Activated naive CD4-positive, alpha-beta T cell treated with anti-CD3 and anti-CD28 coated beads for 36 hours (primary cell): Measurements from ENCODE around the gene TMC2. TPM values are rescaled to one million over a fixed set of nuclear protein-coding genes. Genes with fewer than 3 reads are reported as not detected.
"Not testable (repeated sequence)": the region's sequence is repeated elsewhere in the genome, so short reads cannot be mapped to it uniquely, and the experiment has no call there.

ENCODE experiments used
- CTCF ChIA-PET: fragments of 350-600 bp; sonication (Branson Sonifier 250); formaldehyde crosslinking; loops from one replicate; lab custom pipeline; 2021; ENCODE audit warnings: antibody characterized with exemption; lab: Charles Lee
- DNase-seq: peaks from one replicate; pipeline ENCODE4 v3.0.0-alpha.2; 2020
- H3K27ac Mint-ChIP-seq: one replicate; pipeline ENCODE4 v1.8.0; 2021; ENCODE audit warnings: mild to moderate bottlenecking, mixed read lengths
- H3K27me3 Mint-ChIP-seq: one replicate; pipeline ENCODE4 v1.8.0; 2021; ENCODE audit warnings: low read depth, mixed read lengths
- H3K36me3 Mint-ChIP-seq: one replicate; pipeline ENCODE4 v1.8.0; 2021; ENCODE audit warnings: low read depth, mixed read lengths
- H3K4me1 Mint-ChIP-seq: one replicate; pipeline ENCODE4 v1.8.0; 2021; ENCODE audit warnings: low read depth, mixed read lengths
- H3K4me3 Mint-ChIP-seq: one replicate; pipeline ENCODE4 v1.8.0; 2021; ENCODE audit warnings: mild to moderate bottlenecking, moderate library complexity, mixed read lengths
- H3K9me3 Mint-ChIP-seq: one replicate; pipeline ENCODE4 v1.8.0; 2021; ENCODE audit warnings: mixed read lengths
- intact Hi-C: fragments of 100-400 bp; cut with micrococcal nuclease; formaldehyde crosslinking; loops from one replicate; pipeline ENCODE4 v1.15.1; 2023
- total RNA-seq, 2 experiments: library from RNA; stranded (reverse); gene quantifications; one replicate each; pipeline ENCODE4 v1.2.3, GENCODE V29; 2021

The TMC2 gene
- total RNA-seq, 2 experiments from 2014 or later: not detected

DNA sequence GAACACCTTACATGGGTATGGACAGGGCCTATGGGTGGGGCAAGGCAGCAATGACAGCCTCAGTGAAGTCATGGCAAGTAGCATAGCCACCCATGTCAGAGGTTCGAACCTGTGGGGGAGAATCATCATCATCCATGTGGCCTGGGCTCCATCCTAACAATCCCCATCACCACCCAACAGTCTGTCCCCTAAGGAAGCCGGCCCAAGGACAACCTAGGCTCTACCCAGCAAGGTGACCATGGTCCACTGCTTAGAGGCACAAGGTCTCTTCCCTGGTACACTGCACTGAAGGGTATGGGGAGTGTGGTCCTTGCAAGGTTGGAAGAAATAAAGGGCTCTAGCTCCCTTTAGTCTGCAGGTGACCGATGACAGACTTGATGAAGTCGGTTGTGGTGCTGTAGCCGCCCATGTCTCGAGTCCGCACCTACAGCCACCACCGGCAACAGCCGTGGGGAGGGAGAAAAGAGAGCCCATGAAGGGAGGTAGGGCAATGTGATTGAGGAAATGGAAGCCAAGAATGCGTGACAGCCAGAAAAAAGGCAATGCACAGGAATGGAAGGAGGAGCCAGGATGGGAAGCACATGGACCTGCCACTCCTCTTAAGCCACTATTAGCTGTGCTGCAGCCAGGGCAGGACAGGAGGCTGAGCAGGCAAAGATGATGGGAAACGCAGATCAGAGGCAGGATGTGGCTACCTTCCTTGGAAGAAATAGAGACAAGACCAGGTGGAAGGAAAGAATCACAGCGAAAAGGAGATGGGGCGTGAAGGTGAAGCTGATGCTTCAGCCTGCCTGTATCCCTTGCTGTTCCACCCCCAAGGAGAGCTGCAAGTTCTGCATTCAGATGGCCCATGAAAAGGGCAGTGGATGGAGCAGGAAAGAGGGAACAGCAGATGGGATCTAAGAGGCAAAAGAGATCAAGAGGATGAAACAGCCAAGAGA lies 122.3 kb downstream of the TMC2 start:
- no peak overlapping the region for H3K4me3 Mint-ChIP-seq
- no peak for DNase-seq
- H3K36me3 Mint-ChIP-seq: peaks cover 54% of the 10 kb centered on the region
- CTCF ChIA-PET: interaction anchor here (1.2 kb wide), 1 partner anchor 12 kb away, joined by 3 read pairs; no protein-coding TSS in a partner anchor
- no peaks in the 10 kb centered on the region for H3K9me3 Mint-ChIP-seq
- H3K27me3 Mint-ChIP-seq: no peaks in the 10 kb centered on the region
- intact Hi-C loops: no loop called here
- H3K4me1 Mint-ChIP-seq: peaks cover 64% of the 10 kb centered on the region
- peak overlapping the region; percentile 84 for H3K27ac Mint-ChIP-seq

DNA sequence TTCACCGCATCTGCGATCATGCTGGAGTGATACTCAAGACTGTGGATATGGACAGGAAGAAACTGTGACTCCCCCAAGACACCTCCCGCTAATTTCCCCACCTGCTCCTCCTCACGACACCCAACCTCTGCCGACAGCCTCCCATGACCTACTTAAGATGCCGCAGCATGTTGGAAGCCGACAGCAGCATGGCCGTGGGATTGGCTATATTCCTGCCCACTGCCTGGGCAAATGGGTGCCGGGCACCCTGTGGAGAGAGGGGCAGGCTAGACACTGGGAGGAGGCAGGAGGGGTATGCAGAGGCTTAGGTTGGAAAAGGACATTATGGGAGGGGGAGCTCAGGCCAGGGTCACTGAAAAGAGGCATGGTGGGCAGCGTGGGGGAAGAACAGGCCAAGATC lies 123.2 kb downstream of the TMC2 start:
- peaks cover 48% of the 10 kb centered on the region for H3K36me3 Mint-ChIP-seq
- intact Hi-C loops: no loop called here
- H3K4me1 Mint-ChIP-seq: peaks cover 59% of the 10 kb centered on the region
- DNase-seq: no peak
- no peaks in the 10 kb centered on the region for H3K27me3 Mint-ChIP-seq
- no peaks in the 10 kb centered on the region for H3K9me3 Mint-ChIP-seq
- no peak overlapping the region for H3K4me3 Mint-ChIP-seq
- CTCF ChIA-PET: interaction anchor here (1.2 kb wide), 1 partner anchor 13 kb away, joined by 3 read pairs; no protein-coding TSS in a partner anchor
- no peak overlapping the region for H3K27ac Mint-ChIP-seq

DNA sequence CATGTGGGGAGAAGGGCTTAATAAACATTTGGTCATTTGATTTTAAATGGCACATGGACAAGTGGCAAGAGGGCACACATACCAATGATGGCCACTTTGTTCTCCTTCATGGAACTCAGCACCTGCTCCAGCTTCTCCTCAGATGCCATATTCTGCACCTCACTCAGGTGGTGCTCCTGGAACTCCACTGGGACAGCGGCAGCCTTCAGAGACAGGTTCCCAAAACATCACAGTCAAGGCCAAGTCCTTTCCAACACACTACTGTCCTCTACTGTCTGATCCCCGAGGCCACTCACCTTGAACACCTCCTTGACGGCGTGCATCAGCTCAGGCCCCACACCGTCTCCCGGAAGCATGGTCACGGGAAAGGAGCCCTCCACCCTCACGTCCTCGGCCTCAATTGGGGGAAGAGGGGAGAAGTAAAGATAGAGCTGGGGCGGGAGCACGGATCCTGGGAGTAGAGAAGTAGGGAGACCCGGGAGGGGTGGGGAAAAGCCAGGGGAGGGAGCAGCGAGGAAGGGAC lies 127.1 kb downstream of the TMC2 start:
- H3K9me3 Mint-ChIP-seq: no peaks in the 10 kb centered on the region
- H3K27ac Mint-ChIP-seq: peak overlapping the region; percentile 97
- CTCF ChIA-PET: no interaction called here
- intact Hi-C loops: no loop called here
- DNase-seq: no peak
- peaks cover 13% of the 10 kb centered on the region for H3K36me3 Mint-ChIP-seq
- H3K27me3 Mint-ChIP-seq: no peaks in the 10 kb centered on the region
- H3K4me1 Mint-ChIP-seq: peaks cover 28% of the 10 kb centered on the region
- peak overlapping the region; percentile 95 for H3K4me3 Mint-ChIP-seq

DNA sequence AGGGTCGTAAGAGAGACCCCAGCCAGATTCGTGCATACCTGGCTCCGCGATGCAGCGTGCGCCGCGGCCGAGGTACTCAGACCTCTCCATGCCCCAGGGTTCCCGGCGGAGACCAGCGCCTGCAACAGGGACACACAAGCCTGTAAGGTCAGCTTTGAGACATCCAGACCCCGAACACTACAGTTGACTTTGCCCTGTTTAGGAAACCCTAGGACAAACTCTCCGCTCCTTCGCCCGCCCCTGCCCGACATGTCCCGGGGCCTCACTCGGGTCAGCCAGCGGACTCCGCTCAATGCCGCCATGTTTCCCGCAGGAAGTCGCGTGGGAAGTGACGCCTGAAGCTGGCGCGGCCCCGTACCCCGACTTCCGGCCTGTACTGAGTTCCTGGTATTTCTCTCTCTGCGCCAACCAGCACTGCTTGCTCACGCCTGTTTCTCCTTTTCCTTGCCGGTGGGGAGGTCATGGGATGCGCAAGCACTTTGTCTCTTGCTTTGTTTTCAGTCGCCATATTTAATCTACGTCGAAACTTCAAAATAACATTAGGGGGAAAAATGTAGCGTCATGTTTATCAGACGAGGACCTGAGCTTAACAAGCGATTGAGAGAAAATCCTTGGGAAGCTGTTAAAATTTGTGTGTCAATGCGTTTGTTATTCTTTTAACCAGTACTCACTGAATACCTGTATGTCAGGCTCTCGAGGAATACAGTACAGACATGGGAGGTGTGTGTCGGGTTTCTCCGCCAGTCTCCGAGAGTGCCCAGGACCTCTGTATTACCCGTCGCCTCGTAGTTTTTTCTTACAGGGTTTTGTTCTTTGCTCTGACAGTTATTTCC lies 127.7 kb downstream of the TMC2 start, which contains the start of gene IDH3B:
Gene IDH3B, minus strand, starts transcription at position 330 of the 833 bp plus-strand sequence. Its CDS starts 28 bp downstream, at position 302.
- Mint-ChIP-seq H3K27me3 (no peaks in the 10 kb centered on the region), H3K4me3 (peak within 1 kb of the TSS; percentile 95), H3K36me3 (peaks cover 13% of the 10 kb centered on the region), H3K9me3 (no peaks in the 10 kb centered on the region), H3K27ac (peak within 1 kb of the TSS; percentile 97), H3K4me1 (peaks cover 21% of the 10 kb centered on the region)
- intact Hi-C loops: loop anchor here (1.0 kb wide), 2 partner anchors 12 to 194 kb away; partner anchors contain the start of genes NOP56 and SNRPB
- peak; percentile 96 for DNase-seq
- CTCF ChIA-PET: interaction anchor here (0.9 kb wide), 1 partner anchor 17 kb away, joined by 3 read pairs; no protein-coding TSS in a partner anchor

DNA sequence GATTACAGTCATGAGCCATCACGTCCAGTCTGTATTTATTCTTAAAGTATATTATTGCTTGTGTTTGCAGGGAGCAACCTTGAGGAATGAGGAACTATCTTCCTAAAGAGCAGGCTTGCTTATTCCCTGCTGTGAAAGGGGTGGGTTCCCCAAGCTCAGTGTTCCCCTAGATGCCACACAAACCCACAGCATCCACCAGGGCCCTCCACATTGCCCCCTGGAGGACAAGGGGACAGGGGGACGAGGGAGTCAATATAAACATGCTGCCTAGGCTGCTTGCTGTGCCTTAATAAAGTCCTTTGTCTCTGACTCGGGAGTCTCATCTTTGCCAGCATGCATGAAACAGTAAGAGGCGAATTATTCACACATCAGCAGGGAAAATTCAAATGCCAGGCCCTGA lies 135.6 kb downstream of the TMC2 start:
- Mint-ChIP-seq H3K9me3 (no peaks in the 10 kb centered on the region), H3K36me3 (no peaks in the 10 kb centered on the region), H3K4me1 (no peaks in the 10 kb centered on the region), H3K4me3 (no peak overlapping the region), H3K27ac (no peak overlapping the region), H3K27me3 (no peaks in the 10 kb centered on the region)
- DNase-seq: no peak
- intact Hi-C loops: no loop called here
- CTCF ChIA-PET: interaction anchor here (0.7 kb wide), 1 partner anchor 74 kb away, joined by 3 read pairs; no protein-coding TSS in a partner anchor

DNA sequence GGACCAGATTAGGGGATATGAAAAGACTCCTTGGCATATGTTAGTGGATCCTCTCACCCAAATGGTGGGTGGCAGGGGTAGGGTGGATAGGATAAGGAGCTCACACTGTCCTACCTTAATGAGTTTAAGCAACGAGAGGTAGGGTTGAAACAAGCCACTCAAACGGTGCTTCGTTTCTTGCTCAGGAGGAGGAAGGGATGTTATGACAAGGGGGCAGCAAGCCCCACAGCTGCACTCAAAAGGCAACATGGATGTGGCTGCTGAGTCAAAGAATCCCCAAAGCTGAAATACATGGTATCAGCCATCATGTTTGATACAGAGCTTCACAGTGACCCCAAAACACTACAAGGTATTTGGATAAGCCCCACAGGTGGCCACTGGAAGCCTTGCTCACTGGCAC lies 136.1 kb downstream of the TMC2 start:
- Mint-ChIP-seq H3K36me3 (no peaks in the 10 kb centered on the region), H3K4me3 (no peak overlapping the region), H3K27ac (no peak overlapping the region), H3K27me3 (no peaks in the 10 kb centered on the region), H3K4me1 (no peaks in the 10 kb centered on the region), H3K9me3 (no peaks in the 10 kb centered on the region)
- CTCF ChIA-PET: no interaction called here
- DNase-seq: no peak
- intact Hi-C loops: no loop called here

DNA sequence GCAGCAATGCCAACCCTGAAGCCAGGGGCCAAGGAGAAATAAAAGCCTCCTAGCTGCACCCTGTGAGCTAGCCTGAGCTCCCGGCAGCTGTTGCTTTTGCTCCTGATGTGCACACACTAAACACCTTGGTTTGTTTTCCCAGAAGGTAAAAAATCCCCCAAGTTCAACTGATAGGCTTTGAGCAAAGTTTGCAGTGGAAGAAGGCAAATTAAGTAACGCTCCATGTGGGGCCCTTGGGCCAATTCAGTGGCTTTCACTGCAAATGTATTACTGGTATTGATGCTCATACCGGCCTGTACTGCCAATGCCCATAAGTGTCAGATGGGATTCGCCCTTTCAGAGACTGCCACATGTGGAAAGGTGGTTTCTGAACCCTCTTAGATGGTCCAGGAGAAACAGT lies 137.1 kb downstream of the TMC2 start:
- Mint-ChIP-seq H3K9me3 (no peaks in the 10 kb centered on the region), H3K4me3 (no peak overlapping the region), H3K36me3 (no peaks in the 10 kb centered on the region), H3K27me3 (no peaks in the 10 kb centered on the region), H3K27ac (no peak overlapping the region), H3K4me1 (no peaks in the 10 kb centered on the region)
- CTCF ChIA-PET: interaction anchor here (0.7 to 4.1 kb wide), 3 partner anchors 15 to 150 kb away, joined by 3 to 16 read pairs (median 4); no protein-coding TSS in a partner anchor
- no peak for DNase-seq
- intact Hi-C loops: no loop called here

DNA sequence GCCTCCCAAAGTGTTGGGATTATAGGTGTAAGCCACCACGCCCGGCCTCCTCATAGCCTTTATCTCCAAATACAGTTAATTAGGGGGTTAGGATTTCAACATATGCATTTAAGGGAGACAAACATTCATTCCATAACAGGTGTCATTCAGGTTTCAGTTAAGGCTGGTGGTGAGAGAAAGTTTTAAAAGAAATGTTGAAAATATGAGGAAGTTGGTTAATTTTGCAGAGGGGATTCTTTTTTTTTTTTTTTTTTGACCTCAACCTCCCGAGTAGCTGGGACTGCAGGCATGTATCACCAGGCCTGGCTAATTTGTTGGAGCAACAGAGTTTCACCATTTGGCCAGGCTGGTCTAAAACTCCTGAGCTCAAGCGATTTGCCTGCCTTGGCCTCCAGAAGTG lies 143.7 kb downstream of the TMC2 start:
- Mint-ChIP-seq H3K4me1 (no peaks in the 10 kb centered on the region), H3K36me3 (no peaks in the 10 kb centered on the region), H3K27me3 (peaks cover 6% of the 10 kb centered on the region), H3K4me3 (no peak overlapping the region), H3K27ac (no peak overlapping the region), H3K9me3 (no peaks in the 10 kb centered on the region)
- CTCF ChIA-PET: no interaction called here
- no peak for DNase-seq
- intact Hi-C loops: no loop called here

DNA sequence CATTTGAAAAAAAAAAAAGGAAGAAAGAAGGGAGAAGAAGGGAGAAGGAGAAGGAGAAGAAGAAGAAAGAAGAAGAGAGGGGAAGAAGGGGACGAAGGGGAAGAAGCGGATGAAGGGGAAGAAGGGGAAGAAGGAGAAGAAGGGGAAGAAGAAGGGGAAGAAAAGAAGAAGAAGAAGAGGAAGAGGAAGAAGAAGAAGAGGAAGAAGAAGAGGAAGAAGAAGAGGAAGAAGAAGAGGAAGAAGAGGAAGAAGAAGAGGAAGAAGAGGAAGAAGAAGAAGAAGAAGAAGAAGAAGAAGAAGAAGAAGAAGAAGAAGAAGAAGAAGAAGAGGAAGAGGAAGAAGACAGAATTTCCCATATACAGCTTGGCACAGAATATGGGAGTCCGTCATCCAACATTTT lies 145.7 kb downstream of the TMC2 start:
- H3K27me3 Mint-ChIP-seq, H3K9me3 Mint-ChIP-seq, H3K4me1 Mint-ChIP-seq, H3K27ac Mint-ChIP-seq, H3K4me3 Mint-ChIP-seq, H3K36me3 Mint-ChIP-seq, intact Hi-C loops, DNase-seq, CTCF ChIA-PET: not testable (repeated sequence)

DNA sequence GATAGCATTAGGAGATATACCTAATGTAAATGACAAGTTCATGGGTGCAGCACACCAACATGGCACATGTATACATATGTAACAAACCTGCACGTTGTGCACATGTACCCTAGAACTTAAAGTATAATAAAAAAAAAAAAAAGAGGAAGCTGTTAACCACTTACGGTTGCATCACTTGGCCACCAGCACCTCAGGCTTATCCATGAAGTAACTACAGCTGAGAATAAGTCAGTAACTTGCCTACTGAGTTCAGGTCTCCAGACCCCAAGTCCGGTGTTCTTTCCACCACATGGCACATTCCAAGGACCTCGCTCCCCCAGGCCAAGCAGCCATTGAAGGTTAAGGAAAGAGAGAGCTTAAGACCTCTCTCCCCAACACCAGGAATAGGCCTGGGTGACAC lies 148.4 kb downstream of the TMC2 start:
- H3K27ac Mint-ChIP-seq, H3K9me3 Mint-ChIP-seq, H3K36me3 Mint-ChIP-seq, intact Hi-C loops, H3K27me3 Mint-ChIP-seq, H3K4me3 Mint-ChIP-seq, DNase-seq: not testable (repeated sequence)
- peaks cover 11% of the 10 kb centered on the region for H3K4me1 Mint-ChIP-seq
- CTCF ChIA-PET: interaction anchor here (0.6 to 1.2 kb wide), 3 partner anchors 38 to 433 kb away, joined by 3 to 4 read pairs (median 3); no protein-coding TSS in a partner anchor

DNA sequence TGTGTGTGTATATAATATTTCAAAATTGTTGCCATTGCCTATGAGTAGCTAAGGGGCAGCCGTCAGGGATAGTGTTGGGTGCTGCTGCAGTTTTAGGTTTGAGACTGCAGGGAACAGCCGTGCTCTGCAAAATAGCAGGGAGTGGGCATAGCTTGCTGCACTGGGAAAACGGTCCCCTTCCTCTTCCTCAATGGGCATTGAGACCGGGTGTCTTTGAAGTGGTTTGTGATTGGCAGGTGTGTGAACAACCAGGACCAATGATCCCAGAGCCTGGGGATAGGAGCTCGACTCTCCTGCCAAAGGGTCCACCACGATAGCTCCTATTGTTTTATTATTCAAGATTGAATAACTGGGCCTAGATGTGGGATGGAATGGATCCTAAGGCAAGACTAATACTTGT lies 151.1 kb downstream of the TMC2 start:
- H3K4me3 Mint-ChIP-seq: no peak overlapping the region
- peaks cover 15% of the 10 kb centered on the region for H3K4me1 Mint-ChIP-seq
- intact Hi-C loops: no loop called here
- DNase-seq: no peak
- peaks cover 17% of the 10 kb centered on the region for H3K27me3 Mint-ChIP-seq
- CTCF ChIA-PET: interaction anchor here (0.6 to 4.5 kb wide), 16 partner anchors 12 to 314 kb away, joined by 3 to 67 read pairs (median 5); no protein-coding TSS in a partner anchor
- H3K27ac Mint-ChIP-seq: no peak overlapping the region
- H3K36me3 Mint-ChIP-seq: peaks cover 3% of the 10 kb centered on the region
- H3K9me3 Mint-ChIP-seq: no peaks in the 10 kb centered on the region
